ENCODE measurements around the gene NDFIP2.
"Not testable (repeated sequence)": the region's sequence is repeated elsewhere in the genome, so short reads cannot be mapped to it uniquely, and the experiment has no call there.

Gene NDFIP2

DNA sequence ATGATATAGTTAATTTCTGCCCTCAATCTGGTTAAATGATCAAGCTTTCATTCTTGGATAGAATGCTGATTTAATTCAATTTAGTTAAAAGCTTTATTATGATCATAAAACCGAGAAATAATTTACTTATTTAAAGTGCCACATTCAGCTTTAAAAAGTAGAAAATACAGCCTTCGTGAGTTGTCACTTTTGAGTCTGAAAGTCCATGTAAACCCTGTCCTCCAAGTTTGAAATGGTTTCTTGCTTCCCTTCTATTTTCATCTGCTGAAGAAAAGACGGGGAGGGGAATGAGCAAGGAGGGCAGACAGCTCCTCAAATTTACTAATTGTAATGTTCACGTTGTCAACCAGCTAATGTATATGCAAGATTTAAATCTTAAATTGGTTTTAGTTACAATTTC lies 59.5 kb downstream of the NDFIP2 start:
- no peak for DNase-seq

DNA sequence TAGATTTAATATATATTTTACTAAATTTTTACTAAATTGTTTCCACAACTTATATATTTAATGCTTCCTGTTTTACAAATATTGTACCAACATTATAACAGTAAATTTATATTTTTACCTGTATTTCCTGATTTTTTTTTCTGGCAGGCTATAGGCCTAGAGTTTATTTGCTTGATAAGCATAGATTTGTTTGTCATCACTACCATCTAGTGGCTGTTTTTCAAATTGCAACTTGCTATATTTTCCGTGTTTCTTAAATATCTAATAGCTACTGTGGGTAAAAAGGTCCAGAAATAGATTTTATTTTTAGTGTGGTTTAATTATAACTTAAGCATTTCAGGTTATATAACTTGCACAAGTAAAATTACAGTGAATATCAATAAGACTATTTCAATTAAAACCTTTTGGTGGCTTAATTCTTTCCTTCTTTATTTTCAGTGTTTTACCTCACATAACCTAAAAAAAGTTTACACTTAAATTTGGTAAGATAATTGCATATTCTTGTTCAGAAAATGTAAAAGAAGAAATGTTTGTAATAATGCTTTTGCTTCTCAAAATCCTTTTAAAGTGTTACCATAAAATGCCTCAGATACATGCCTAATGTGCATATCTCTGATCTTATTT lies 60.6 kb downstream of the NDFIP2 start:
- peak in 3 of 6 experiments; percentile 37 to 65 (median 62) for DNase-seq

DNA sequence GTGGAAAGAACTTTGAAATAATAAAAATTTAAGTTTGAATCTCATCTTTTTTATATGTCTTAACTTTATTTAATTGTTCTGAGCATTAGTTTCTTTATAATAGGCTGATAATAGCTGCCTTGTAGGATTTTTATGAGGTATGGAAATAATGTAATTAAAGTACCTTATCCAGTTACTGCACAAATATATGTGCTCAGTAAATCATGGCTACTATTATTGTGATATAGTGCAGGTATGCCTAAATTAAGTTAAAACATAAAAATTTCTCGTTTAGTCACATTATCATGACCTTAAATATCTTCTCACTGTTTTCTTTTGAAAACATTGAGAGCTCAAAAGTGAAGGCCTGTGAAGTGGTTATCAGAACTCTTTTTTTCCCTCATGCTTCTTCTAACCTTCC lies 62.9 kb downstream of the NDFIP2 start:
- no peak for DNase-seq

DNA sequence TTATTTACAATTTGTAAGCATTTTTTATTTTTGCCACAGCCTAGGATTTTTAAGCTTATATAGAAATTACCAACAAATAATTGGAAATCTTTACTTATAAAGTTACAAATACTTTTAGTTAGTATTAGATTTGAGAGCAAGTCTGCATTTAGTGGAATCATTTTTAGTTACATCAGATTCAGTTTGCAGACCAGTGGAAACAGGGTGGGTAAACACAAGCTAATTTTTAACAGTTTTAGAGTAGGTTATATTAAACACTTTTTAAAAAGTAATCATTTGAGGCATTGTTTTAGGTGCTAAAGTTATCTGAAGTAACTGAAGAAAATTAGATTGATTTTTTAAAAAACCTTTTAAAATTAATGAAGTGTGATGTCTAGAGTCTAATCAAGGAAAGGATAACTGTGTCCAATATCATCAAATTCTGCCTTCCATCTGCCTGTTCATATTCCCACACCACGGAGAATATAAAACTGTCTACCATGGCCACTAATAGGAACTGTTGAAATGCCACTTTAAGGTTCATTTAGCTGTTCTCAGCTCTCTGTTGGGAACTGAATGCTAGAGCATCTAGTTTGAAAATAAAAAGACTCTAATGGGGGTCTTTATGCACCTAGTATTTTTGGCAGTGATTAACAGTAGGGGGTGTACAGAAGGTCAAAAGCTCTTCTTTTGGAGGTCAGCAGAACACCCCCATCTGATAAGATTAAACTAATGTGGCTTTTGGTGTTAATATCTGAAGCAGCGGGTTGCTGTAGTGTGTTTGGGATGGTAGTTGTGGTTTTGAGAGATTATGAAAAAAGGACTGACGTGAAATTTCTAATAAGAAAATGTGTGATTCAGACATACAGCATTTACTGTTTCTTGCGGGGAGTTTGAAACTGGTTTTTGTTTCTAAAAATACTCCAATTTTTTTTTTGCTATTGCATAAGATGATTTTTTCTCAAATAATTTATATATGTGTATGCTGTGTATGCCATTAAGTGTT lies 66.5 kb downstream of the NDFIP2 start:
- no peak for DNase-seq

DNA sequence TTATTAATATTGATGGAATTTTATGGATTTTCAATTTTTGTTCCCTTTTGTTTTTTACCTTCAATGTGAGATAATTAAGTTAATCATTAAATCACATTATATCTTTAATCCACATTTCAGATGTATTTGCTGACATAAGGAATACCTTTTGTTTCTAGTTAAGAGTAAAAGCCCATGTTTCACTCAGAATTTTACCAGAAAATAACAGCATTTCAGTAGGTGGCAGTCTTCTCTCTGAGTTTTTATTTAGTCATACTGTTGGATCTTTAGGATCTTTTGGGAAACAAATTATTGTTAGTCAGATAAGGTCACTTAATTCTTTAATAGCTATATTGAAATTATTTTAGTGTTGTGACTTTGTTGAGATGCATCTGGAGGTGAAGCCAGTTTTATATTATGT lies 67.9 kb downstream of the NDFIP2 start:
- DNase-seq: no peak

DNA sequence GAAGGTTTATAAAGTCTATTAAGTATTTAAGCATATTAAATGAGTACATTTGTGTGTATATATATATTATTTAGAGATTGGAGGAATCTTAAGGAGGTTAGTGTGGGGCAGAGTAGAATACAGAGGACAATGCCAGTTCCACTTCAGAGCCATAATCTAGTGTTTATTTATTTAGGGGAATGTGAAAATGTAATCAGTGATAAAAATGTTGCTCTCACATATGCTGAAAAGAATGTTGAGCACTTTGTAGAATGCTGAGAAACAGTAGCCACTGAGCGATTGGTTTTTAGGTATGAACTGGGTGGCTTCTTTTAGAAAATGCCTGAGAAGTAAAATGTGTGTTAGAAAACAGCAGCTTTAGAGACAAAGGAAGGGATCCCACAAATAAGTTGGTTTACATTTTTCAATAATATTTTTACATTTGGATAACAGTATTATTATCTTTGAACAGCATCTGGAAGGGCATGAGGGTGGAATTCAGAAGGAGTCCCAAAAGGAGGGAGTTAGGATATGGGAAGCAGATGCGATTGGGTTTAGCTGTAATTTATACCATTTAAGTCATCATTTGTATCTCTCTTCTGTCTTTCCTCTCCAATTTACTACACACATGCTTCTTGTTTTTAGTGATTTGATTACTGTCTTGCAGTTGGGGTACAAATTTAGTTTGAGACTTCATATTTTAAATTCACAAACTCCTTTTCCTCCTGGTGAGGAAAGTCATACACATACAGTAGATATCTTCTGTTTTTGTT lies 68.6 kb downstream of the NDFIP2 start:
- DNase-seq: no peak

DNA sequence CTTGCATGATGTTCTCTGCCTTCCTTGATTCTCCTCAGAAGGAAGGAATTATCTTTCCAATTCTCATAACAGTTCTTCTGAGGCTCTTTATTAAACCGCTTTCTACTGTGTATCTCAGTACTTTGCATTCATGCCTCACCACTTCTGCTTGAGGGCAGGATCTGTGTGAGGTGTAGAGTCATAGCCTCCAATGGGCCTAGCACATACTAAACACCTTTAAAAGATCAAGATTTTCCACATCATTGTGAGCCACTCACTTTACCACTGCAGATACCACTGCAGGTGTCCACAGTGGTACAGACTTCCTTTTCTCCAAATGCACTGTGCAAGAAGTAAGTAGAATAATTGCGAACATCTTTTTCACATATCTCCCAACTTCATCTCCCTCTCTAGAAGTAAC lies 76.7 kb downstream of the NDFIP2 start:
- no peak for DNase-seq

DNA sequence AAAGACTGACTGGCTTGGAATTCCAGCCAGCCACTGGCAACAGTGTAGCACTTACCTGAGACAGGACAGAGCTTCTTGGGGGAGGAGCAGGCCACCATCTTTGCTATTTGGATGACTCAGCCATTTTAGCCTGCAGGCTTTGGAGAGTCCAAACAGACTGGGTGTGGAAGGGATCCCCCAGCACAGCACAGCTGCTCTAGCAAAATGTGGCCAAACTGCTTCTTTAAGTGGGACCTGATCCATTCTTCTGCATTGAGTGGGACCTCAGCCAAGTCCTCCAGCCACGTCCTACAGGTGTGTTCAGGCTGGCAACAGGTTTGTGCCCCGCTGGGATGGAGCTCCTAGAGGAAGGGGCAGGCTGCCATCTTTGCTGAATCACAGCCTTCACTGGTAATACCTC lies 80.0 kb downstream of the NDFIP2 start:
- DNase-seq: no peak

DNA sequence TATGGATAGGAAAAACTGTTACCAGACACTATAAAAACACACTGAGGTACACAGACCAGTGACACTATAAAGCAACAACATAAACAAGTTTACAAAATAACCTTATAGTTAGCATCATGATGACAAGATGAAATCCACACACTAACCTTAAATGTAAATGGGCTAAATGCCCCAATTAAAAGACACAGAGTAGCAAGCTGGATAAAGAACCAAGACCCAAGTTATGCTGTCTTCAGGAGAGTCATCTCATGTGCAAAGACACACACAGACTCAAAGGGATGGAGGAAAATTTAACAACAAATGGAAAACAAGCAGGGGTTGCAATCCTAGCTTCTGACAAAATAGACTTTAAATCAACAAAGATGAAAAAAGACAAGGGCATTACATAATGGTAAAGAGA lies 81.6 kb downstream of the NDFIP2 start:
- no peak for DNase-seq

DNA sequence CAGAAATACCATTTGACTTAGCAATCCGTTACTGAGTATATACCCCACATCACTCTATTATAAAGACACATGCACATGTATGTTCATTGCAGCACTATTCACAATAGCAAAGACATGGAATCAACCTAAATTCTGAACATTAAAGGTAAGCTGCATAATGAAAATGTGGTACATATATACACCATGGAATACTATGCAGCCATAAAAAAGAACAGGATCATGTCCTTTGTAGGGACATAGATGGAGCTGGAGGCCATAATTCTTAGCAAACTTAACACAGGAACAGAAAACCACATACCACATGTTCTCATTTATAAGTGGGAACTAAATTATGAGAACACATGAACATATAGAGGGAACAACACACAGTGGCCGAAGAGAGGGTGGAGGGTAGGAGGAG lies 85.2 kb downstream of the NDFIP2 start:
- DNase-seq: no peak

DNA sequence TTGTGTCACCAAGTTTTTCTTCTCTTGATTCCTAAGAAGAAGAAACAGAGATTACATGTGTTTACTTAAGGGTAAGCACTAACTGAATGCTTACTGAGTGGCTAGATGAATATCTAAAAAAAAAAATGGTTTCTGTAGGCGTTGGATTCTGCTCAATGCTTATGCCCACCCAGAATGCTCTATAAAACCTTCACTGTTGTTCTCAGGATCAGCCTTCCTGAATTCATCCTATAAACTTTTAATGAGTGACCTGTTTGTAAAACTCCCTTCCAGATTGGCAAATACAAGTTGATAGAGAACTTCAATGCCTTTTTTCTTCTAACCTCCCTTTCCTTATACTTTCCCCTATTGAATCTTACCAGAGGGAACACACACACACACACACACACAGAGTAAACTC lies 90.2 kb downstream of the NDFIP2 start:
- no peak for DNase-seq

DNA sequence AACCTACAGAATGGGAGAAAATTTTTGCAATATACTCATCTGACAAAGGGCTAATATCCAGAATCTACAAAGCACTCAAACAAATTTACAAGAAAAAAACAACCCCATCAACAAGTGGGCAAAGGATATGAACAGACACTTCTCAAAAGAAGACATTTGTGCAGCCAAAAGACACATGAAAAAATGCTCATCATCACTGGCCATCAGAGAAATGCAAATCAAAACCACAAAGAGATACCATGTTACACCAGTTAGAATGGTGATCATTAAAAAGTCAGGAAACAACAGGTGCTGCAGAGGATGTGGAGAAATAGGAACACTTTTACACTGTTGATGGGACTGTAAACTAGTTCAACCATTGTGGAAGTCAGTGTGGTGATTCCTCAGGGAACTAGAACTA lies 92.9 kb downstream of the NDFIP2 start:
- DNase-seq: not testable (repeated sequence)

DNA sequence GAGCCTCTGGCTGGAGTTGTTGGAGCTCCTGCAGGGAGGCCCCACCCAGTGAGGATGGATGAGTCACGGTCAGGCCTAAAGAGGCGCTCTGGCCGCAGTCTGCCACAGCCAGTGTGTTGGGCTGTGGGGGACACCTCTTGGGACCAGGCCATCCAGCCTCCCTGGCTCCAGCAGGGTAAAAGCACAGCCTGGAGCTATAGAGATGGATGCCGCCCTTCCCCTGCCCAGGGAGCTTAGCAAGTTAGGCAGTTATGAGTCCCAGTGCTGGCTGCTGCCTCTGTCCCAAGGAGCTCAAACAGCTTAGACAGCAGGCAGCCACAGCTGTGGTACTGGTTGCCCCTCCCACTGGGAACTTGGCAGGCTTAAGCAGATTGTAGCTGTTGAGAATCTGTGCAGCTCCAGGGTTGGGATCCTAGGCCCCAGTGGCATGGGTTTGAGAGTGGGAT lies 100.9 kb downstream of the NDFIP2 start:
- no peak for DNase-seq

DNA sequence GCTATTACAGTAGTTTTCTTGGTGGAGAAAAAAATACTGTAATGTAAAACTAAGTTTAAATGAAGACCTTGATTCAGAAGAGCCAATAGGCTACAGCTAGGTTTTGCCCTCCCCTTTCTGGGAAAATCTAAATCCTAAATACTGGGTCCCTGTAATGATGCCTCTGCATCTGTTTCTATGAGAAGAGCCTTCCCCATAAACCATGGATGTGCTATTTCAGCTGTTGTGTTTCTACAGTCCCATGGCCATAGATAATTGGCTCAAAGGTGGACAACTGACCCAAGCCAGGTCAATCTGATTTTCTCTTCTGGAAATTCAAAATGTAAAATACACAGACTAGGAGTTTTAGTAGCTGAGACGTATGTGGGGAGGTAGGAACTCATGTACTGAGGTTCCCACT lies 101.9 kb downstream of the NDFIP2 start:
- DNase-seq: no peak

DNA sequence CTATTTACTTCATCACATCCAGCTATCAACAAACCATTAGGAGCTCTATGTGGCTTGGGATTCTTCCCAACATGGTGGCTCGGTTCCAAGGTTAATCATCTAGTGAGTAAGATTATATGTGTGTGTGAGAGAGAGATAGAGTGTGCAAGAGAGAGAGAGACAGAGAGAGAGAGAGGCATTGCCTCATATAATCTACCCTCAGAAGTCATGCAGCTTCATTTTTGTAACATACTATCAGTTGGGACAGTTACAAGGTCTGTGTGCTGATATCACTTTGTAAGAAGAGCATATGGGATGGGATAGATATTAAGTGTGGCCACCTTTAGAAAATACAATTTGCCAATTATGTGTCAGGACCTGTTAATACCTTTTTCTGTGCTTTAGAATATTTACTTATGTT lies 104.1 kb downstream of the NDFIP2 start:
- no peak for DNase-seq

DNA sequence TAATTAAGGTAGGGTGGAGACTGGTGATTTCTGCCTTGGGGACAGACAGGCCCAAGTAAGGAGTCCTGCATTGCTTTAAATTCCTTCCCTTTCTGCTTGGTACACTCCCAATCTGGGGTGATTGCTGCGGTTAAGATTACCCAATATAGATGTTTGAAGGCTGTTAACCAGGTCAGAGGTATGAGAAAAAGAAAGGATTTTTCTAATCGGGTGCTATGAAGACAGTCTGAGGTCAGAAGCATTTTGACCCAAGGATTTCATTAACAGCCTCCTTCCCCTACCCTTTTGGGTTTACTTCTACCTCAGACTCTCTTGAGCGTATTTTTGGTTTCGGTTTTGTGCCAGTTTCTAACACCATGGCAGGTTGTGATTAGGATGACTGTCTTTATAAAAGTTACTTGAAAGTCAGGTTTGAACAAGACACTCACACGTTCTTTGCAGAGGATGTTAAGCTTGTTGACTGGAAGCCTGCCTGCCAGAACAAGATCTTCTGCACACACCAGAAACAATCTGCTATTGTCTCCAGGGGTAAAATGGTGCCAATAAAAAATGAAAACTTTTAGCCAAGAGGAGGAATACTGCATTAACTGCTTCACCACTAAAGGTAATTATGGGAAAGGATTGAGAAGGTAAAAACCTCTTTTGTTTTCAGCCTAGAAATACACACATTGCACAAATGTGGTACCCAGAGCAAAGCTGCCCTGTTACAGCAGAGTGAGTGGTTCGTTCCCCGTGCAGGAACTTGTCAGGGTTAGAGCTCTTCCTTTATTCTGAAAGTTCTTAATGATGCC lies 108.8 kb downstream of the NDFIP2 start:
- no peak for DNase-seq

DNA sequence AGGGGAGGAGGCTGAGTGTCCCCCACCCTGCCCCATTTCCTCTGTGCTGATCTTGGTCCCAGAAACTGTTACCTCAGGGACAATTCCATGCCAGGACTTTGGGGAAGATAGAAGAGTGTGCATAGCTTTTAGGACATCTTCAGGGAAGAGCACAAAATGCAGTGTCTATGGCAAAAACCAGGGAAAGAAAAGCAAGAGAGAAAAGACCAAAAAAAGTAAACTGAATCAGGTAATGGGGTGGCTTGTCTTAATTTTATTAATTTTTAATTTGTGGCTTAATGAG lies 109.4 kb downstream of the NDFIP2 start:
- DNase-seq: no peak

DNA sequence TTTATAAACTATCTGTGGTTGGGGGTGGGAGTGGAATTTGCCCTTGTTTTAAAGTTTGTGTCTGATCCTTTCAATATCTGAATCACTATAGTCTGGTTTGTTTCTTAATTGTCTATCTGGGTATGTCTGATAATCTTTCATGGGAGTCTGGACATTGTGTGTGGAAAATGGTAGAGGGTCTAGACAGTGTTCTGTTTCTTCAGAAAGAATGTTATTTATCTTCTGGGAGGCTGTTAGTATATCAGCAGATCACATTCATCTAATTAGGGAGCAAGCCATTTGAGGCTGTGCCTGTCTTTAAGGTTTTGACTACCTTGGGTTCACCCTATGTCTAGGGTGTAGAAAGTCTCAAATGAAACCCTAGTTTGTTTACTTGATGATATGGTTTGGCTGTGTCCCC lies 110.5 kb downstream of the NDFIP2 start:
- no peak for DNase-seq

DNA sequence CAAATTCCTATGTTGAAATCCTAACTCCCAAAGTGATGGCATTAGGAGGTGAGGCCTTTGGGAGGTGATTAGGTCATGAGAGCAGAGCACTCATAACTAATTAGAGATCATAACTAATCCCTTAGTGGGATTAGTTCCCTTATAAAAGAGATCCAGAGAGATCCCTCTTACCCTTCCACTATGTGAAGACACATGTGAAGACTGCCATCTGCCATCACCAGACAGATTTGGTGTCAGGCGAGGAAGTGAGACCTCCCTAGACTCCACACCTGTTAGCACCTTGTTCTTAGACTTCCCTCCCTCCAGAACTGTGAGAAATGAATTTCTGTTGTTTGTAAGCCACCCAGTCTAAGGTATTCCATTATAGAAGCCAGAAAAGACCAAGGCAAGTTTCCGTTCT lies 112.2 kb downstream of the NDFIP2 start:
- DNase-seq: no peak

DNA sequence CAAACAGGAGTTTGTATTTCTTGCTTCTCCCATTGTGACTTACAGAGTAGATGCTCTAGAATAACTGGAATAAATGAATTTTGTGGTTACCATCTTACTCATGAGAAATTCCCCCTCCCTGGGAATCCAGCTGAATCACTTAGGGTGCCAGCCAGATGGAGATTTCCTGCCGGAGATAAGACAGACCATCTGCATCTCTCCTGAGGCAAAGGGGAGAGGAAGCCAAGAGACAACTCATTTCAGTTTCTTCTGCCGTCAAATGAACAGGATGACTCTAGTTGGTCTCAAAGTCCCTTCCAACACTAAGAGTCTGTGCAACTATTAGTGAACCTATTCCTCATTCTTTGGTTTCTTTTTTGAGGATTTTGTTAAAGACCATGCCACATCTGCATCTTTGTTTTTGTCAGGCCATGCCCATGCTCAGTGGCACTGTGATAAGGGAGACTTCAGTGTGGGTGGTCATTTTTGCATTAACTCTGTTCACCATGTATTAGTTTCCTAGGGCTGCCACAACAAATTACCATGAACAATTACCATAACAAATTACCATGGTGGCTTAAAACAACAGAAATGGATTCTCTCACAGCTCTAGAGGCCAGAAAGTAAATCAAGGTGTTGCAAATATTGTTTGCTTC lies 112.8 kb downstream of the NDFIP2 start:
- DNase-seq: no peak

DNA sequence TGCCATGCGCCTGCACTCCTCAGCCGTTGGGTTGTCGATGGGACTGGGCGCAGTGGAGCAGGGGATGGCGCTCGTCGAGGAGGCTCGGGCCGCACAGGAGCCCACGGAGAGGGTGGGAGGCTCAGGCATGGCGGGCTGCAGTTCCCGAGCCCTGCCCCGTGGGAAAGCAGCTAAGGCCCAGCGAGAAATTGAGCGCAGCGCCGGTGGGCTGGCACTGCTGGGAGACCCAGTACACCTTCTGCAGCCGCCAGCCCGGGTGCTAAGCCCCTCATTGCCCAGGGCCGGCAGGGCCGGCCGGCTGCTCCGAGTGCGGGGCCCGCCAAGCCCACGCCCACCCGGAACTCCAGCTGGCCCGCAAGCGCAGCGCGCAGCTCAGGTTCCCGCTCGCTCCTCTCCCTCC lies 119.2 kb downstream of the NDFIP2 start:
- DNase-seq: not testable (repeated sequence)

DNA sequence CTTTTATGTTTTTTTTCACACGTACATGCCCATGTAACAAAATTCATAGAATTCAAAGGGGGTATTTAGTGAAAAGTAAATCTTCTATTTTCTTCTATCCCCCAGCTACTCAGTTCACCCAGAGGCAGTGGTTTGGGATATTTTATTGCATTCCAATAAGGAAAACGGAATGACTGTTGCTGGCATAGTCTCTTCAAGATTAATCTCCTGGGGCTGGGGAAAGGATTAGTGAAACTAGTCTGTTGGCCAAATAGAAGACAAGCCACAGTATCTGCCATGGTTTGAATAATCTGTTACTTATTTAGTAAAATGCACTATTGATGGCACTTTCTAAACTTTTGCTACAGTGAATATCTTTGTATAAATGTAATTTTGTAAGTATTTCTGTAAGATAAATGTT lies 122.0 kb downstream of the NDFIP2 start:
- no peak for DNase-seq

DNA sequence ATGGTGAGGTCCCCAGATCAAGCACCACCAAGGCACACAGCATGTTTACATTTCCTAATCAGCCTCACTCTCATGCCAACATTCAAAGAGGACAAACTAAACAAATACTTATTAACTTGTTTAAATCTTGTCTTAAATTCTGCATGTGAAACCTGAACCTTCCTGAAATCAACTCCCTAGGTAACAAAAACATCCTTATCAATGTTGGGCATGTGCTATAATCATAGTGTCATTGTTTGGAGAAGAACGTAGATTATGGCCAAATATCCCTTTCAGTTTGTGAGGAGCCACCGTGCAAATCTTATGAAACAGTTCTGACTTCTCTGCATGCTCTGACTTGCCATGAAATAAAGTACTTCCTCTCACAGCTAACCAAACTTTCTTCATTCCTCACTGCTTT lies 123.8 kb downstream of the NDFIP2 start:
- no peak for DNase-seq

Measured in stimulated activated naive CD4-positive, alpha-beta T cell (primary cell).